DOHH2 (cell line): Measurements from ENCODE around the gene PPP4R1.

Experiments used
- H3F3A ChIP-seq: fragments of 200-600 bp; sonication (generic), shearing (Covaris generic); 2 replicates; pipeline ENCODE4 v1.6.0; 2016; ENCODE audit warnings: antibody characterized with exemption, mild to moderate bottlenecking; ENCODE audit not compliant: control insufficient read depth, insufficient read depth
- H3K27ac ChIP-seq: fragments of 200-600 bp; sonication (generic); 2 replicates; pipeline ENCODE4 v1.5.1; 2014; ENCODE audit warnings: low read depth, mild to moderate bottlenecking, low read length, moderate library complexity
- H3K27me3 ChIP-seq: fragments of 200-600 bp; sonication (generic); 2 replicates; pipeline ENCODE4 v1.6.1; 2014; ENCODE audit warnings: mild to moderate bottlenecking, low read length, mixed read lengths; ENCODE audit not compliant: control insufficient read depth
- H3K36me3 ChIP-seq: fragments of 200-600 bp; sonication (generic); 2 replicates; pipeline ENCODE4 v1.6.1; 2014; ENCODE audit warnings: mild to moderate bottlenecking, low read length, moderate library complexity, mixed read lengths; ENCODE audit not compliant: control insufficient read depth
- H3K4me1 ChIP-seq: fragments of 200-600 bp; sonication (generic); 2 replicates; pipeline ENCODE4 v1.6.1; 2014; ENCODE audit warnings: mild to moderate bottlenecking, low read length, mixed read lengths; ENCODE audit not compliant: control insufficient read depth
- H3K4me2 ChIP-seq: fragments of 200-600 bp; sonication (generic); 2 replicates; pipeline ENCODE4 v1.6.0; 2014; ENCODE audit warnings: mild to moderate bottlenecking, low read length, moderate library complexity
- H3K4me3 ChIP-seq: fragments of 200-600 bp; sonication (generic); 2 replicates; pipeline ENCODE4 v1.5.1; 2014; ENCODE audit warnings: mild to moderate bottlenecking, low read length, mixed read lengths
- H3K79me2 ChIP-seq: fragments of 200-600 bp; sonication (generic); 2 replicates; pipeline ENCODE4 v1.6.1; 2014; ENCODE audit warnings: mild to moderate bottlenecking, low read length, mixed read lengths; ENCODE audit not compliant: control insufficient read depth
- H3K9me2 ChIP-seq: fragments of 200-600 bp; sonication (generic); replicated peaks from 2 replicates; pipeline ENCODE4 v1.6.1; 2014; ENCODE audit warnings: mild to moderate bottlenecking, low read length, mixed read lengths; ENCODE audit not compliant: control insufficient read depth
- H3K9me3 ChIP-seq: fragments of 200-600 bp; sonication (generic); 2 replicates; pipeline ENCODE4 v1.6.1; 2014; ENCODE audit warnings: antibody characterized with exemption, low read length, mixed read lengths; ENCODE audit not compliant: control insufficient read depth, insufficient read depth
- H4K20me1 ChIP-seq: fragments of 200-600 bp; sonication (generic); 2 replicates; pipeline ENCODE4 v1.6.0; 2014; ENCODE audit warnings: low read depth, mild to moderate bottlenecking, antibody characterized with exemption, low read length, moderate library complexity; ENCODE audit not compliant: control insufficient read depth, insufficient read depth
- CTCF ChIP-seq: fragments of 200-600 bp; sonication (generic); IDR thresholded peaks from one replicate; pipeline ENCODE4 v1.5.1; 2014; ENCODE audit warnings: antibody characterized with exemption, mild to moderate bottlenecking, low read depth, low read length; ENCODE audit not compliant: poor library complexity, severe bottlenecking
- EZH2phosphoT487 ChIP-seq: fragments of 200-600 bp; sonication (generic); IDR thresholded peaks from 2 replicates; pipeline ENCODE4 v1.6.1; 2017; ENCODE audit warnings: borderline replicate concordance, mild to moderate bottlenecking, antibody characterized with exemption, low read length, moderate library complexity, mixed read lengths

Gene PPP4R1

GRCh38 chr18:9561759-9562158 lies 52.6 kb downstream of the PPP4R1 start:
- no peaks in the 10 kb centered on the region for H3F3A ChIP-seq
- H3K79me2 ChIP-seq = no peaks in the 10 kb centered on the region
- H3K4me3 ChIP-seq = no peak overlapping the region
- H3K27me3 ChIP-seq = no peaks in the 10 kb centered on the region
- H3K4me1 ChIP-seq = no peaks in the 10 kb centered on the region
- TF ChIP-seq CTCF (no peak), EZH2phosphoT487 (no peak)
- no peaks in the 10 kb centered on the region for H3K9me3 ChIP-seq
- no peaks in the 10 kb centered on the region for H3K9me2 ChIP-seq
- no peak overlapping the region for H3K4me2 ChIP-seq
- H3K36me3 ChIP-seq = peaks cover 37% of the 10 kb centered on the region
- H4K20me1 ChIP-seq = no peaks in the 10 kb centered on the region
- no peak overlapping the region for H3K27ac ChIP-seq

- Histone ChIP-seq H3K36me3 (peaks cover 50% of the 10 kb centered on the region), H3F3A (no peaks in the 10 kb centered on the region), H3K79me2 (no peaks in the 10 kb centered on the region)
Observed at GRCh38 chr18:9559253-9559652, 55.1 kb downstream of the PPP4R1 start.

GRCh38 chr18:9558387-9559064 lies 55.8 kb downstream of the PPP4R1 start:
- Histone ChIP-seq H4K20me1 (no peaks in the 10 kb centered on the region), H3K9me2 (no peaks in the 10 kb centered on the region), H3K9me3 (no peaks in the 10 kb centered on the region), H3F3A (no peaks in the 10 kb centered on the region), H3K4me1 (no peaks in the 10 kb centered on the region), H3K27me3 (no peaks in the 10 kb centered on the region), H3K27ac (no peak overlapping the region), H3K79me2 (no peaks in the 10 kb centered on the region), H3K4me3 (no peak overlapping the region), H3K36me3 (peaks cover 54% of the 10 kb centered on the region), H3K4me2 (no peak overlapping the region)
- TF ChIP-seq EZH2phosphoT487 (no peak), CTCF (no peak)

More at GRCh38 chr18:9559253-9559652, 55.1 kb downstream of the PPP4R1 start:
- H3K4me3 ChIP-seq = no peak overlapping the region
- no peaks in the 10 kb centered on the region for H4K20me1 ChIP-seq
- no peaks in the 10 kb centered on the region for H3K9me3 ChIP-seq
- no peak overlapping the region for H3K4me2 ChIP-seq
- H3K4me1 ChIP-seq = no peaks in the 10 kb centered on the region
- TF ChIP-seq CTCF (no peak), EZH2phosphoT487 (no peak)
- no peaks in the 10 kb centered on the region for H3K9me2 ChIP-seq
- no peak overlapping the region for H3K27ac ChIP-seq
- no peaks in the 10 kb centered on the region for H3K27me3 ChIP-seq
